ENCODE results near the gene KAT2A.

Gene KAT2A

GRCh38 chr17:42104264-42104663 is 16.9 kb downstream of the KAT2A start:
- no peak for DNase-seq (ENCODE audit: low read depth, low spot score)
- peaks cover 11% of the 10 kb centered on the region for H3K4me1 ChIP-seq (ENCODE audit: insufficient read depth, insufficient read length)
- H3K9me3 ChIP-seq (ENCODE audit: insufficient read depth, low read length): no peaks in the 10 kb centered on the region
- H3K4me3 ChIP-seq (ENCODE audit: insufficient read length, low read depth): no peak overlapping the region
- no peak overlapping the region for H3K9ac ChIP-seq (ENCODE audit: insufficient read length, low read depth)
- no peaks in the 10 kb centered on the region for H3K36me3 ChIP-seq (ENCODE audit: insufficient read depth, insufficient read length, low read length)
- TF ChIP-seq ZNF274 (IDR thresholded peaks at IDR 0.05; ENCODE audit: low read depth, low read length): no peak
- no peak for TF ChIP-seq YY1 (IDR thresholded peaks at IDR 0.05; ENCODE audit: insufficient read depth, insufficient read length)
- TF ChIP-seq SUZ12 (IDR thresholded peaks at IDR 0.05; ENCODE audit: extremely low read depth, insufficient read depth, insufficient read length): no peak
- no peaks in the 10 kb centered on the region for H3K27me3 ChIP-seq (ENCODE audit: insufficient read depth, insufficient read length)

- Histone ChIP-seq H3K9ac (ENCODE audit: insufficient read length, low read depth) (no peak overlapping the region), H3K9me3 (ENCODE audit: insufficient read depth, low read length) (no peaks in the 10 kb centered on the region), H3K4me1 (ENCODE audit: insufficient read depth, insufficient read length) (peaks cover 5% of the 10 kb centered on the region), H3K27me3 (ENCODE audit: insufficient read depth, insufficient read length) (no peaks in the 10 kb centered on the region), H3K4me3 (ENCODE audit: insufficient read length, low read depth) (no peak overlapping the region), H3K36me3 (ENCODE audit: insufficient read depth, insufficient read length, low read length) (no peaks in the 10 kb centered on the region)
- TF ChIP-seq YY1 (IDR thresholded peaks at IDR 0.05; ENCODE audit: insufficient read depth, insufficient read length) (no peak), SUZ12 (IDR thresholded peaks at IDR 0.05; ENCODE audit: extremely low read depth, insufficient read depth, insufficient read length) (no peak), ZNF274 (IDR thresholded peaks at IDR 0.05; ENCODE audit: low read depth, low read length) (no peak)
- DNase-seq (ENCODE audit: low read depth, low spot score): no peak
Observed at GRCh38 chr17:42103221-42103954, 17.8 kb downstream of the KAT2A start.

DNA sequence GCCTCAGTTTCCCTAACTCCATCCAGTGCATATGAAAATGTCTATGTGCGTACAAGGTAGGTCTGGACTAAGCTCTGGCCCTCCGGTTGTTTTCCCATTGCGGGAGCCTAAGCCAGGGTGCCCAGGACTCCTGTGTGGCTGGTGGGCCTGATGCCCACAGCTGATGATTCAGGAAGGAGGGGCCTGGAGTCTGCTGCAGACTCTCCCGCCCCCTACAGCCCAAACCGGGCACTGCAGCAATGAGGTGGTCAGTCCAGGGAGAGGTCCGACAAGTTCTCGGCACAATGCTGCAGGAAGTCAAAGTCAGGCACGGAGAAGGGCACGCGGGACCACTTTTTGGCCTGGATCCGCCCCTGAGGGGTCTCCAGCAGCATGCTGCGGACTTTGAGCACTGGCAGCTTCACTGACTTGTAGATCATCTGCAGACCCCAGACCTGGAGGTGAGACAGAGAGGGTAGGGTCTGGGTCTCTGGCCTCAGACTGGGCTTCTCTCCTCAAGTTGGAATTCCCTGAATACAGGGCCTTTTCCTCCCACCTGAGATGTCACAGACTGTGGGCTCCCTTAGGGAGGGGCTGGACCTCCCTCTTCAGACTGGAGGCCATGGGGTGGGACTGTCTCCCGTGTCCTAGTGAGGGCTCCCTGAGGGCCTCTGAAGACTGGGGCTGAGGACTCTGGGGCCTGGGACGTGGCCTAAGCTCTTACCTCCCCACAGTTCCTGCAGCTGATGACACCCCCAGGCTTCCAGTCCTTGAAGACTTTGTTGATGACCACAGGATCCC is 19.5 kb downstream of the KAT2A start:
- TF ChIP-seq SUZ12 (IDR thresholded peaks at IDR 0.05; ENCODE audit: extremely low read depth, insufficient read depth, insufficient read length) (no peak), ZNF274 (IDR thresholded peaks at IDR 0.05; ENCODE audit: low read depth, low read length) (no peak), YY1 (IDR thresholded peaks at IDR 0.05; ENCODE audit: insufficient read depth, insufficient read length) (no peak)
- no peak overlapping the region for H3K9ac ChIP-seq (ENCODE audit: insufficient read length, low read depth)
- no peak overlapping the region for H3K4me3 ChIP-seq (ENCODE audit: insufficient read length, low read depth)
- no peaks in the 10 kb centered on the region for H3K9me3 ChIP-seq (ENCODE audit: insufficient read depth, low read length)
- DNase-seq (ENCODE audit: low read depth, low spot score): peak; percentile 52
- peaks cover 15% of the 10 kb centered on the region for H3K27me3 ChIP-seq (ENCODE audit: insufficient read depth, insufficient read length)
- no peaks in the 10 kb centered on the region for H3K36me3 ChIP-seq (ENCODE audit: insufficient read depth, insufficient read length, low read length)
- H3K4me1 ChIP-seq (ENCODE audit: insufficient read depth, insufficient read length): peaks cover 9% of the 10 kb centered on the region

DNA sequence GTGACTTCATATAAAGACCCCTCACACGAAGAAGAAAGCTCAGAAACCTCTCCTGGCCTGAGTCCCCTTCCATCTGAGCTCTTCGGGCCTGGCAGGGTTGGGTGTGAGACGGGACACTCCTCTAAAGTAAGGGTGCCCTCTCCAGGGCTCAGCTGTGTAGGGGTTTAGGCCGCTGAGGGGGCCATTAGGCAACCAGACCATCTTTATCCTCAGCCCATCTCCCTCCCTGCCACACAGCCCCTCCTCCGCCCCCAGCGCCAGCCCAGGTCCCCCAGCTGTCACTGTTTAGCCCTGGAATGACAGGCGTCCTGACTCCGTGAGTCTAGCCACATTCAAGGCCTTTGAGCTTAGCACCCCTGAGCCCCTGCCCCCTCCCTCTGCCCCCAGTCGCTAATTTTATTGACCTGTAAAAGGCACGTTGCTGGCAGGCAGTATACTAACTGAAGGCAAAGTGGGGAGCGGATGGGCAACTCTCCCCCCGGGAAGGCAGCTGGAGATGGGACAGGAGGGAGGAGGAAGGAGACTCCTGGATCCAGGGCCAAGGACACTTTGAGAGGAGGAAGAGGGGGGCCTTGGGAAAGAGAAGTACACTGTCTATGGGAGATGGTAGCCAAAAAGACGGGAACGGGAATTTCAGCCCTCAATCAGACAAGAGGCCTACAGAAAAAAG is 22.3 kb downstream of the KAT2A start:
- TF ChIP-seq SUZ12 (IDR thresholded peaks at IDR 0.05; ENCODE audit: extremely low read depth, insufficient read depth, insufficient read length): no peak
- no peak for TF ChIP-seq ZNF274 (IDR thresholded peaks at IDR 0.05; ENCODE audit: low read depth, low read length)
- no peak for TF ChIP-seq YY1 (IDR thresholded peaks at IDR 0.05; ENCODE audit: insufficient read depth, insufficient read length)
- H3K9me3 ChIP-seq (ENCODE audit: insufficient read depth, low read length): no peaks in the 10 kb centered on the region
- no peaks in the 10 kb centered on the region for H3K36me3 ChIP-seq (ENCODE audit: insufficient read depth, insufficient read length, low read length)
- peaks cover 15% of the 10 kb centered on the region for H3K27me3 ChIP-seq (ENCODE audit: insufficient read depth, insufficient read length)
- peaks cover 16% of the 10 kb centered on the region for H3K4me1 ChIP-seq (ENCODE audit: insufficient read depth, insufficient read length)
- H3K4me3 ChIP-seq (ENCODE audit: insufficient read length, low read depth): no peak overlapping the region
- DNase-seq (ENCODE audit: low read depth, low spot score): no peak
- H3K9ac ChIP-seq (ENCODE audit: insufficient read length, low read depth): no peak overlapping the region

GRCh38 chr17:42097691-42098631 is 23.2 kb downstream of the KAT2A start, which contains the start of gene ZNF385C:
Gene ZNF385C, minus strand, starts transcription at chr17:42098473. Its CDS starts 35,417 bp downstream, at chr17:42063056.
- no peak for DNase-seq (ENCODE audit: low read depth, low spot score)
- no peak for TF ChIP-seq YY1 (IDR thresholded peaks at IDR 0.05; ENCODE audit: insufficient read depth, insufficient read length)
- TF ChIP-seq ZNF274 (IDR thresholded peaks at IDR 0.05; ENCODE audit: low read depth, low read length): no peak
- no peak for TF ChIP-seq SUZ12 (IDR thresholded peaks at IDR 0.05; ENCODE audit: extremely low read depth, insufficient read depth, insufficient read length)
- Histone ChIP-seq H3K4me3 (ENCODE audit: insufficient read length, low read depth) (peak within 1 kb of the TSS; percentile 42), H3K36me3 (ENCODE audit: insufficient read depth, insufficient read length, low read length) (no peaks in the 10 kb centered on the region), H3K27me3 (ENCODE audit: insufficient read depth, insufficient read length) (peaks cover 15% of the 10 kb centered on the region), H3K9me3 (ENCODE audit: insufficient read depth, low read length) (no peaks in the 10 kb centered on the region), H3K4me1 (ENCODE audit: insufficient read depth, insufficient read length) (peaks cover 16% of the 10 kb centered on the region), H3K9ac (ENCODE audit: insufficient read length, low read depth) (peak within 1 kb of the TSS; percentile 38)

DNA sequence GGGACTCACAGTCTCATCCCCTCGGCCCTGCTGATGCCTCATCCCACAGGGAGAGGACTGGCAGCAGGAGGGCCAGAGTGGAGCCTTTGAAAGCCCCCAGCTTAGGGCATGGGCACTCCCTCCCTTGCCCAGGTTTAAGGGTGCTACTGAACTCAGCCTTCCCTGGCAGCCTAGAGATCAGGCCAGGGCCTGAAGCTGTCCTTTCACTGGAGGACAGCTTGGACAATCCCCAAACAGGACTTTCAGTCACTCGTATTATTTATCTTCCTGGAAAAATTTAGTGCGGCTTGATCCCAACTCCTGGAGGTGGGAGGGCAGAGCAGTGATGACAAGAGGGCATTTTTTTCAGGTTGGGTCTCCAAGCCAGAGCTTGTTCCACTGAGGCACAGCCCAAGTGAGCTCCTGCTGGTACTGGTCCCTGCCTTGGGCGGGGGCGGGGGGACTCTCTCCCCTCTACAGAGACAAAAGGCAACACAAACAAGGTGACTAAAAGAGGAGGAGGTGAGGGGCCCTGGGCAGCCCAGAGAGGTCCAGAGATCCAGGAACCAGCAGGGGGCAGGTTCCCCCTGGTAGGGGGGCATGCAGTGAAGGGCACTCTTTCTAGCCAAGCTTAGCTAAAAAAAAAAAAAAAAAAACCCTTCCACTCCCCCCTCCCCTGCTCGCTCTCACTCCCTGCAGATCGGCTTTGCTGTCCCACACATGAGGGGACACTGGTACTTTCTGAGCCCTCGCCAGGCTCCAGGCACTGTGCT is 24.6 kb downstream of the KAT2A start:
- Histone ChIP-seq H3K9me3 (ENCODE audit: insufficient read depth, low read length) (no peaks in the 10 kb centered on the region), H3K4me3 (ENCODE audit: insufficient read length, low read depth) (no peak overlapping the region), H3K9ac (ENCODE audit: insufficient read length, low read depth) (no peak overlapping the region), H3K36me3 (ENCODE audit: insufficient read depth, insufficient read length, low read length) (no peaks in the 10 kb centered on the region), H3K27me3 (ENCODE audit: insufficient read depth, insufficient read length) (peaks cover 15% of the 10 kb centered on the region), H3K4me1 (ENCODE audit: insufficient read depth, insufficient read length) (peaks cover 16% of the 10 kb centered on the region)
- no peak for DNase-seq (ENCODE audit: low read depth, low spot score)
- no peak for TF ChIP-seq SUZ12 (IDR thresholded peaks at IDR 0.05; ENCODE audit: extremely low read depth, insufficient read depth, insufficient read length)
- TF ChIP-seq ZNF274 (IDR thresholded peaks at IDR 0.05; ENCODE audit: low read depth, low read length): no peak
- no peak for TF ChIP-seq YY1 (IDR thresholded peaks at IDR 0.05; ENCODE audit: insufficient read depth, insufficient read length)
